H4 (cell line): ENCODE measurements around the gene SLC2A11. TPM values are rescaled to one million over a fixed set of nuclear protein-coding genes. Genes with fewer than 3 reads are reported as not detected.
A peak's percentile ranks its signal among the peaks of the same experiment; 100 is the strongest.
"Not testable (repeated sequence)": the region's sequence is repeated elsewhere in the genome, so short reads cannot be mapped to it uniquely, and the experiment has no call there.

Experiments used
- DNase-seq: peaks from one replicate; pipeline ENCODE4 v3.0.0-alpha.2; 2015; ENCODE audit warnings: low spot score
- total RNA-seq: library from RNA; depleted of rRNA; stranded (reverse); fragments of >200 nt; shearing (Covaris generic); gene quantifications from 2 replicates; pipeline ENCODE4 v1.2.3, GENCODE V29; 2014

SLC2A11 gene
- total RNA-seq, 1 experiment from 2014 or later = 4.6 TPM

- DNase-seq = no peak
Observed at GRCh38 chr22:23891726-23892125, 34.1 kb downstream of the SLC2A11 start.

GRCh38 chr22:23892130-23892529 lies 34.5 kb downstream of the SLC2A11 start:
- DNase-seq = no peak

GRCh38 chr22:23892706-23893105 lies 35.0 kb downstream of the SLC2A11 start:
- no peak for DNase-seq

GRCh38 chr22:23893121-23893944 lies 35.7 kb downstream of the SLC2A11 start:
- DNase-seq = no peak

- DNase-seq = peak; percentile 79
Observed at GRCh38 chr22:23893945-23894709, 36.5 kb downstream of the SLC2A11 start, which contains the start of gene MIF. MIF (plus strand) TSS chr22:23894383; CDS start chr22:23894475, 92 bp downstream.

GRCh38 chr22:23894710-23895598 lies 37.3 kb downstream of the SLC2A11 start:
- peak; percentile 73 for DNase-seq

DNA sequence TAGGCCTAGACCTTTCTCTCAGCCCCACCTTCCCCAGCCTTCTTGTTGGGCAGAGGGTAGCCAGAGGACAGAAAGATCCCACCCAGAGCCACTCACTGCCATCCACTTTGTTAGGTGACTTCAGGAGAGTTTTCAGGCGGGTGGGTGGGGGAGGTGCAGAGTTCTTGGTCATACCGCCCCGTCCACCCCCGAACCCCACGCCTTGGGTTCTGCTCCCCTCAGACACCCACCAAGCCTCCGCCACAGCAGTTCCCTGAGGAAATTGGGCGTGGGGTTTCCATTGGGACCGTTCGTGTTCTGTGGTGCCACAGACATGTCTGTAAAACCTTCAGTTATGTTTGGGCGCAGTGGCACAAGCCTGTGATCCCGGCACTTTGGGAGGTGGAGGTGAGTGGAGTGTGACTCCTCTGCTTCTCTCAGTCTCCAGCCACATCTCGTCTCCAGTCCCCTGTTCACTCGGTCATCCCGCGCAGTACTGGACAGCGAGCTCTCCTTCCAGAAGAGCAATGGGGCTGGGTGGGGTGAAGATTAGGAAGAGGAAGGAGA lies 38.0 kb downstream of the SLC2A11 start:
- no peak for DNase-seq

DNA sequence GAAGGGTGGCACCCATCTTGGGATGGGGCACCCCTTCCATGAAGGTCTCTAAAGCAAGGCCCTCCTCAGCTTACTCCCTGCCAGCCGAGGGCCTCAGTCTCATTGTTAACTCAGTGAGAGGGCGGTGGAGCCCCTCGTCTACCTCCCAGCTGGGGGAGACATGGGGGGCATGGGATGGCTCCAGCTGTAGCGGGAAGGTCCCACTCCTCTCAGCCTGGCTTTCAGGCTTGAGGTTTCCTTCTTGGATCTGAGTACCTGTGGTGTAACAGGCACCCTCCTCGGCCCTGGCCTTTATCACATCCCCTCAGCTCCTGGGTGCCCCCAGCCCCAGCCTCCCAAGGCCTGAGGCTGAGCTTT lies 38.5 kb downstream of the SLC2A11 start:
- no peak for DNase-seq

DNA sequence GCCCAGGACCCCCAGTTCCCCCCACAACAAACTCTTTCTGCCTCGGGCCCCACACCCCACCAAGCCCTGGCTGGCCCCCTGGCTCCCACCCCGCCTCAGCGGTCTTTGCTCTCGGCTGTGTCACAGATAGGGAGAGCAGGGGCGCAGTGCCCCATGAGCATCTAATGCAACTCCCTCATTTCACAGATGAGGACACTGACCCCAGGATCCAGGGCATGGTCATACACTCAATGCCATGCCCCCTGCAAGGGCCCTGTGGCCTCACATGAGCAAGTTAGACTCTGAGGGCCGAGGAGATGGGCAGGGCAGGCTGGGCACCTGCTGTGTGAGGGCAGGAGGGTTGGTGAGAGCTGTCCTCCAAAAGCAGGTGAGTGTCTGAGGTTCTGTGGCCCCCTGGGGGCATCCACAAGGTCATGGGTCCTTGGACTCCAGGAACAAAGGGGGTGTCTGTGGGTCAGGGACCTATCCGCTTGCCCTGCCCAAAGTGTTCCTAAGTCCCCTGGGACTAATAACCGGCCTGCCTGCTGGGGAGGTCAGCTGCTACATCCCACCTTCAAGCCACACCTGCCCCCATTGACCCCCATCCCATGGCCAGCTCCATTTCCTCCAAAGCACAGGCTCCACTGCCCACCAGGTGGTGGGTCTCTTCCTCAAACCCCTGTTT lies 39.0 kb downstream of the SLC2A11 start:
- DNase-seq = no peak

DNA sequence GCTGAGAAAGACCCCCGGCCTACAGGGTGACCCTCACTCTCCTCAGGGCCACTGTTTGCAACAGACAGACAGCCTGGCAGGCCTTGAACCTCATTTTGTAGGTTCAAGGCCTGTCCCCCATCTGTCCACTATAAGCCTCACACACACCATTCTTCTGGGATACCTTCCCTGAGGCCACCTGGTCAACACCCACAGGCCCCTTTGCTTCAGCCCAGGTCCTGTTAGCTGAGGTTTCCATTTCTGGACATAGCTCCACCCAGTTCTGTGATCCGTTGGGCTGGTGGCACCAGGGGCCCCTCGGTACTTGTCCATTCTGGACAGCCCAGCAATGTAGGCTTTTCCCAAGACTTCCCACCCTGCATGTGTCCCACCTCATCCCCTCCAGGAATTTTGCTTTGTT lies 39.6 kb downstream of the SLC2A11 start:
- no peak for DNase-seq

GRCh38 chr22:23898006-23898974 lies 40.6 kb downstream of the SLC2A11 start:
- DNase-seq = no peak

GRCh38 chr22:23899042-23899745 lies 41.5 kb downstream of the SLC2A11 start:
- no peak for DNase-seq

DNA sequence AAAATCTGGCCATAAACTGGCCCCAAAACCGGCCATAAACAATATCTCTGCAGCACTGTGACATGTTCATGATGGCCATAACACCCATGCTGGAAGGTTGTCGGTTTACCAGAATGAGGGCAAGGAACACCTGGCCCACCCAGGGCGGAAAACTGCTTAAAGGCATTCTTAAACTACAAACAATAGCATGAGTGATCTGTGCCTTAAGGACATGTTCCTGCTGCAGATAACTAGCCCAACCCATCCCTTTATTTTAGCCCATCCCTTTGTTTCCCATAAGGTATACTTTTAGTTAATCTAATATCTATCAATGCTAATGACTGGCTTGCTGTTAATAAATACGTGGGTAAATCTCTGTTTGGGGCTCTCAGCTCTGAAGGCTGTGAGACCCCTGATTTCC lies 42.6 kb downstream of the SLC2A11 start:
- DNase-seq = not testable (repeated sequence)

- DNase-seq = no peak
Observed at GRCh38 chr22:23901600-23901999, 43.9 kb downstream of the SLC2A11 start.

GRCh38 chr22:23903328-23903971 lies 45.8 kb downstream of the SLC2A11 start:
- DNase-seq = no peak

- no peak for DNase-seq
Observed at GRCh38 chr22:23904573-23905254, 47.0 kb downstream of the SLC2A11 start.

- no peak for DNase-seq
Observed at GRCh38 chr22:23906641-23907040, 49.0 kb downstream of the SLC2A11 start.

DNA sequence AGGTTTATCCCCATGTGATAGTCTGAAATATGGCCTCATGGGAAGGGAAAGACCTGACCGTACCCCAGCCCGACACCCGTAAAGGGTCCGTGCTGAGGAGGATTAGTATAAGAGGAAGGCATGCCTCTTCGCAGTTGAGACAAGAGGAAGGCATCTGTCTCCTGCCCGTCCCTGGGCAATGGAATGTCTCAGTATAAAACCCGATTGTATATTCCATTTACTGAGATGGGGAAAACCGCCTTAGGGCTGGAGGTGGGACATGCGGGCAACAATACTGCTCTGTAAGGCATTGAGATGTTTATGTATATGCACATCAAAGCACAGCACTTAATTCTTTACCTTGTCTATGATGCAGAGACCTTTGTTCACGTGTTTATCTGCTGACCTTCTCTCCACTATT lies 49.7 kb downstream of the SLC2A11 start:
- not testable (repeated sequence) for DNase-seq
